ENCODE data around the gene VEGFA. TPM values are rescaled to one million over a fixed set of nuclear protein-coding genes. Genes with fewer than 3 reads are reported as not detected.

VEGFA gene
- total RNA-seq, 1 experiment from 2014 or later, result 112 TPM

DNA sequence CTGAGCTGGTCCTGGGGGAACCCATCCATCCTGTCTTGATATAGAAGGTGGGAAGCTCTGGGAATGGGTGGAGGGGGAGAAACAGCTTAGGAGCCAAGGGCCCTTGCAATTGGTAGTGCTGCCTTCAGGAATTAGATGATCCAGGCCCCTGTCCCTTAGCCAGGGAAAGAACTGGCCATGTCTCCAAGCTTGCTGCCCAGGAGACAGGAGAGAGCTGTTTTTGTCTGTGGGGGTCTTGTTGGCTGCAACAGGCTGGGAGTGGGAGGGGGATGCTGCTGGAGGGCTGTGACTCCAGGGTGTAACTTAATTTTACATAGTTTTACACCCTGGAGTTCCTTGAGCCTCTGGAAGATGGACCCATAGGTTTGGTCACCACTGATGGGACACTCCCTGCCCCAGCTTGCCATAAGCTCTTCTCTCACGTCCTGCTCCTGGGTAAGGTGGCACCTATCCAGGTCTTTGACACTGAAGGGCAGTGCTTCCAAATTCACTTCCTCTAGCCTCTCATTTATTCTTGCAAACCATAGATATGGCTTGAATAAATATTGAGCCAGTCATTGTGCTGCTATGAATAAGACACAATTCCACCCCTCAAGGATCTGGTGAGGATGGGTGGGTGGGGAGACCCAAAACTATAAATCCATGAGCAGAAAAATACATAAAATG is 16.8 kb downstream of the VEGFA start:
- Histone ChIP-seq H2AFZ (no peak overlapping the region), H3K4me1 (replicated peaks; ENCODE audit: insufficient read depth) (peaks cover 15% of the 10 kb centered on the region), H3K79me2 (ENCODE audit: low read depth) (peaks cover 24% of the 10 kb centered on the region), H3K27ac (peak overlapping the region; percentile 25; the same call in 1 of the 2 replicates), H3K9me2 (ENCODE audit: insufficient read depth) (no peaks in the 10 kb centered on the region), H3K27me3 (ENCODE audit: insufficient read depth, low read depth) (no peaks in the 10 kb centered on the region), H3K4me2 (no peak overlapping the region), H3K4me3 (no peak overlapping the region), H3K9me3 (ENCODE audit: insufficient read depth, low read depth) (no peaks in the 10 kb centered on the region), H3F3A (ENCODE audit: insufficient read depth, low read depth) (peaks cover 82% of the 10 kb centered on the region), H4K20me1 (ENCODE audit: insufficient read depth) (peaks cover 44% of the 10 kb centered on the region), H3K36me3 (ENCODE audit: low read depth) (peaks cover 27% of the 10 kb centered on the region)
- BruUV-seq (replicated peaks), result no TSS peak
- ChIA-PET POLR2A (ENCODE audit: unreplicated experiment) (no interaction called here), CTCF (interaction anchor here (0.6 to 0.7 kb wide), 4 partner anchors 12 to 127 kb away, joined by 3 to 6 read pairs (median 4); no protein-coding TSS in a partner anchor)
- no peak for TF ChIP-seq EZH2 (IDR thresholded peaks at IDR 0.05; ENCODE audit: low read depth)
- TF ChIP-seq, protein P1, sequence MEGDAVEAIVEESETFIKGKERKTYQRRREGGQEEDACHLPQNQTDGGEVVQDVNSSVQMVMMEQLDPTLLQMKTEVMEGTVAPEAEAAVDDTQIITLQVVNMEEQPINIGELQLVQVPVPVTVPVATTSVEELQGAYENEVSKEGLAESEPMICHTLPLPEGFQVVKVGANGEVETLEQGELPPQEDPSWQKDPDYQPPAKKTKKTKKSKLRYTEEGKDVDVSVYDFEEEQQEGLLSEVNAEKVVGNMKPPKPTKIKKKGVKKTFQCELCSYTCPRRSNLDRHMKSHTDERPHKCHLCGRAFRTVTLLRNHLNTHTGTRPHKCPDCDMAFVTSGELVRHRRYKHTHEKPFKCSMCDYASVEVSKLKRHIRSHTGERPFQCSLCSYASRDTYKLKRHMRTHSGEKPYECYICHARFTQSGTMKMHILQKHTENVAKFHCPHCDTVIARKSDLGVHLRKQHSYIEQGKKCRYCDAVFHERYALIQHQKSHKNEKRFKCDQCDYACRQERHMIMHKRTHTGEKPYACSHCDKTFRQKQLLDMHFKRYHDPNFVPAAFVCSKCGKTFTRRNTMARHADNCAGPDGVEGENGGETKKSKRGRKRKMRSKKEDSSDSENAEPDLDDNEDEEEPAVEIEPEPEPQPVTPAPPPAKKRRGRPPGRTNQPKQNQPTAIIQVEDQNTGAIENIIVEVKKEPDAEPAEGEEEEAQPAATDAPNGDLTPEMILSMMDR (conservative IDR thresholded peaks at IDR 0.05), result no peak
- no peak for DNase-seq
- intact Hi-C loops (cut with micrococcal nuclease; ENCODE audit: unreplicated experiment), result no loop called here

DNA sequence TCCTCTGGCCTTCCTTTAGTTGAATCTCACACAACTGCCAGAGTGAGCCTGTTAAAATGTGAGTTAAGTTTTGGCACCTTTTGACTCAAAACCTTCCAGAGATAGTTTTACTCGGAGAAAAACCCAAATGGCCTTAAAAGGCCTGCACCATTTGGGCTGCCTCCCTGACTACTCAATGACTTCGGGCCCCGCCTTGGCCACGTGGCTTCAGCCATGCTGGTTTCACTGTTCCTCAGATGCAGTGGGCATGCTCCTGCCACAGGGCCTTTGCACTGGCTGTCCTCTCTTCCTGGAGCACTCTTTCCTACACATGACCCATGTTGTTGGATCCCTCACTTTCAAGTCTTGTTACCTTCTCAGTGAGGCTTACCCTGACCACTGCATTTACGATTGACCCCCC is 18.3 kb downstream of the VEGFA start:
- Histone ChIP-seq H3K4me1 (replicated peaks; ENCODE audit: insufficient read depth) (peaks cover 15% of the 10 kb centered on the region), H3K27ac (no peak overlapping the region), H3K36me3 (ENCODE audit: low read depth) (peaks cover 14% of the 10 kb centered on the region; the same call in 1 of the 2 replicates), H3K9me3 (ENCODE audit: insufficient read depth, low read depth) (no peaks in the 10 kb centered on the region), H3K4me3 (no peak overlapping the region), H3K27me3 (ENCODE audit: insufficient read depth, low read depth) (no peaks in the 10 kb centered on the region), H3F3A (ENCODE audit: insufficient read depth, low read depth) (peaks cover 67% of the 10 kb centered on the region), H3K9me2 (ENCODE audit: insufficient read depth) (no peaks in the 10 kb centered on the region), H3K4me2 (no peak overlapping the region), H4K20me1 (ENCODE audit: insufficient read depth) (peaks cover 29% of the 10 kb centered on the region), H3K79me2 (ENCODE audit: low read depth) (peaks cover 11% of the 10 kb centered on the region; the same call in 1 of the 2 replicates), H2AFZ (no peak overlapping the region)
- no TSS peak for BruUV-seq (replicated peaks)
- DNase-seq, result no peak
- intact Hi-C loops (cut with micrococcal nuclease; ENCODE audit: unreplicated experiment), result no loop called here
- TF ChIP-seq EZH2 (IDR thresholded peaks at IDR 0.05; ENCODE audit: low read depth), result no peak
- TF ChIP-seq, protein P1 (conservative IDR thresholded peaks at IDR 0.05), result no peak
- ChIA-PET CTCF (no interaction called here), POLR2A (ENCODE audit: unreplicated experiment) (interaction anchor here (0.6 to 0.7 kb wide), 2 partner anchors 14 to 19 kb away, joined by 4 to 25 read pairs; no protein-coding TSS in a partner anchor)

DNA sequence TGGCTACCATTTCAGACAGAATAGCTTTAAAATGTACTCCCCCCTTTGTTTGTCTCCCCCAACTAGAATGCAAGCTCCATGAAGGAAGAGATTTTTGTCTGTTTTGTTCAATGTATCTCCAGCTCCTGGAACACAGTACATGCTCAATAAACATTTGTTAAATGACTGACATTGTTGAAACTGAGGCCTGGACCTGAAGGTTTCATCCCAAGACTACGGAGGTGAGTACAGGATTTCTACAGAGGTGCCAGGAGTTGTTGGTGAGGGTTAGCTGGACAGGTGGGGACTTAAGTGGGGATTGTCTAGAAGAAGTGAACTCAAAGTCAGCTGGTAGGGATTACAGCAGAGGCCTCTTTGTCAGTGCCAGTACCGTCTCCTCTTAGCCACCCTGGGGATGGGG is 19.4 kb downstream of the VEGFA start:
- H3K36me3 ChIP-seq (ENCODE audit: low read depth), result peaks cover 8% of the 10 kb centered on the region; the same call in 1 of the 2 replicates
- BruUV-seq (replicated peaks), result no TSS peak
- peaks cover 15% of the 10 kb centered on the region for H3K4me1 ChIP-seq (replicated peaks; ENCODE audit: insufficient read depth)
- POLR2A ChIA-PET (ENCODE audit: unreplicated experiment), result no interaction called here
- CTCF ChIA-PET, result no interaction called here
- no peaks in the 10 kb centered on the region for H3K9me2 ChIP-seq (ENCODE audit: insufficient read depth)
- H3K79me2 ChIP-seq (ENCODE audit: low read depth), result no peaks in the 10 kb centered on the region
- no peaks in the 10 kb centered on the region for H3K27me3 ChIP-seq (ENCODE audit: insufficient read depth, low read depth)
- no peak for DNase-seq
- H3F3A ChIP-seq (ENCODE audit: insufficient read depth, low read depth), result peaks cover 55% of the 10 kb centered on the region
- H3K27ac ChIP-seq, result peak overlapping the region; percentile 31
- intact Hi-C loops (cut with micrococcal nuclease; ENCODE audit: unreplicated experiment), result no loop called here
- H3K9me3 ChIP-seq (ENCODE audit: insufficient read depth, low read depth), result no peaks in the 10 kb centered on the region
- H3K4me3 ChIP-seq, result no peak overlapping the region
- H2AFZ ChIP-seq, result no peak overlapping the region
- TF ChIP-seq, protein P1 (conservative IDR thresholded peaks at IDR 0.05), result no peak
- peaks cover 17% of the 10 kb centered on the region for H4K20me1 ChIP-seq (ENCODE audit: insufficient read depth)
- H3K4me2 ChIP-seq, result 0 out of 2 replicates have a peak overlapping the region, but pooled peaks have one; percentile 12

Data from PC-9 (cell line).